ENCODE results near the gene ATXN2.

GRCh38 chr12:111600205-111600642 is 1.1 kb upstream of the ATXN2 start:
- TF ChIP-seq POLR2AphosphoS5 (IDR thresholded peaks at IDR 0.05) (no peak), POLR2A (IDR thresholded peaks at IDR 0.05) (no peak)

Measured in breast epithelium (tissue), 3 donors.